Stromal cell of bone marrow (primary cell): ENCODE data around the gene KRTAP13-4.
A peak's percentile ranks its signal among the peaks of the same experiment; 100 is the strongest.

Source experiments
- DNase-seq: peaks from one replicate; pipeline ENCODE4 v3.0.0-alpha.2; 2012; ENCODE audit warnings: low read depth

Gene KRTAP13-4

DNA sequence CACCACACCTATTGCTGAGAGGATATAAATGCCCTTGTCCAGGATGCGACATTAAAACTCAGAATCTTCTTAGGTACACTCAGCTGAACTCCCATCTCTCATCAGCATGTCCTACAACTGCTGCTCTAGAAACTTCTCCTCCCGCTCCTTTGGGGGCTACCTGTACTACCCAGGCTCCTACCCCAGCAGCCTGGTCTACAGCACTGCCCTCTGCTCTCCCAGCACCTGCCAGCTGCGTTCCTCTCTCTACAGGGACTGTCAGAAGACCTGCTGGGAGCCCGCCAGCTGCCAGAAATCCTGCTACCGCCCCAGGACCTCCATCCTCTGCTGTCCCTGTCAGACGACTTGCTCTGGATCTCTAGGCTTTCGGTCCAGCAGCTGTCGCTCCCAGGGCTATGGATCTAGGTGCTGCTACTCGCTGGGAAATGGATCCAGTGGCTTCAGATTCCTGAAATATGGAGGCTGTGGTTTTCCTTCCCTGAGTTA is at the start of gene KRTAP13-4:
Gene KRTAP13-4, plus strand, starts transcription at position 51 of the 486 bp plus-strand sequence. Its CDS starts 56 bp downstream, at position 107.
- DNase-seq: no peak

DNA sequence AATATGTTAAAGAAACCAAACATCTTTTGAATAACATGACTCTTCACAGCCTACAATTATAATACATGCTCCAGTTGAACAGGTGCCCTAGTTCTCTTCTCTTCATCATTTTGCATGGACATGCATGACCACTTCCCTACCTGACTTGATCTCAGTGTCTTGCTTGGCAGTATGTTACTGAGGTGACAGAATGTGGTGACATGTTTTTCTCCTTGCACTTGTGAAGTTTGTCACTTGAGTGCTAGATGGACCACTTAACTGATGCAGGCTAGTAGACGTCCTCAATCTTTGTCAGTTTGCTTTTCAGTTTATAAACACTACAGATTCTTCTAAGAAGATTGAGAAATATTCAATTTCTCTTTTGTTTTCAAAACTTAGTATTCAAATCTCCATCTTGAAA is 47.8 kb upstream of the KRTAP13-4 start:
- DNase-seq: no peak

GRCh38 chr21:30391492-30392025 is 38.5 kb upstream of the KRTAP13-4 start:
- DNase-seq: no peak

DNA sequence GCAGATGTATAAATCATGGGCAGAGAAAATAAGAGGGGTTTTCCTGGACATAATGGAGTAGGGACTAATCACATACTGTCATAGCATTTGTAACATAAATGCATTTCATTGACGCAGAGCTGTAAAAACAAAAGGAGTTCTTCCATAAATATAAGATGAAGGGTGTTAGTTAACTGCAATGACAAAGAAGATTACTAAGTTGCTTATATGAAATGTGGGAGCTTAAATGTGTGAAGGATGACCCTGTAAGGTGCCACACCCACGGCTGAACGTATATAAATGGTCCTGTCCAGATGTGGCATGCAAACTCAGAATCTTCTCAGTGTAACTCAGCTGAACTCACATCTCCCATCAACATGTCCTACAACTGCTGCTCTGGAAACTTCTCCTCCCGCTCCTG is 34.3 kb upstream of the KRTAP13-4 start, which contains the start of gene KRTAP13-1:
Gene KRTAP13-1, plus strand, starts transcription at position 301 of the 400 bp plus-strand sequence. Its CDS starts 56 bp downstream, at position 357.
- DNase-seq: no peak

DNA sequence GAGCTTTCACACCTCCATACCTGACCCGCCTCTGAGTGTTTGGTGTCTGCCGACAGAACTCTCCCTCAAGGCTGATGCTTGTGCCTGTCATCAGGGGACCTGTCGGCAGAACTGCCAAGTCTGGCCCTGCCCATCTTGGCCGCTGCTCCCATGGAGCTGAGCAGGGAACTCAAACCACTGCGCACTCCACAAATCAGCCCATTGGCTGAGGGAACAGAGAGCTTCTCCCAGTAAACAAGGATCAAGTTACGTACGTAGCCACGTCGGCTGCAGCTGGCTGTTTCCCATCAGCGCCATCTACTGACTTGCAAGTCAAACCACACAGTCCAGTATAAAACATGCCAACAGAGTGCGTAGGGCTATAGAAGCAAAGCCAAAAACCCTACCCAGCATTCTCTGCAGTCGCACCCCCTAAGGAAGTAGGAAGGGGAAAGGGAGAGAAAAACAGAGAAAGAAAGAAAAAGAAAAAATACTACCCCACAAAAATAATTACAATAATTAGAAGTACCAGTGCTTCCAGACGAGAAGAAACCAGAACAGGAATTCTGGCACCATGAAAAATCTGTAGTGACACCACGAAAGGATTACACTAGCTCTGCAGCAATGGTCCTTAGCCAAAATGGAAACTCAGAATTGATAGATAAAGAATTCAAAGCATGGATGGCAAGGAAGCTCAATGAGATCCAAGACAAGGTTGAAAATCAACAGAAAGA is 21.1 kb upstream of the KRTAP13-4 start:
- peak; percentile 41 for DNase-seq

DNA sequence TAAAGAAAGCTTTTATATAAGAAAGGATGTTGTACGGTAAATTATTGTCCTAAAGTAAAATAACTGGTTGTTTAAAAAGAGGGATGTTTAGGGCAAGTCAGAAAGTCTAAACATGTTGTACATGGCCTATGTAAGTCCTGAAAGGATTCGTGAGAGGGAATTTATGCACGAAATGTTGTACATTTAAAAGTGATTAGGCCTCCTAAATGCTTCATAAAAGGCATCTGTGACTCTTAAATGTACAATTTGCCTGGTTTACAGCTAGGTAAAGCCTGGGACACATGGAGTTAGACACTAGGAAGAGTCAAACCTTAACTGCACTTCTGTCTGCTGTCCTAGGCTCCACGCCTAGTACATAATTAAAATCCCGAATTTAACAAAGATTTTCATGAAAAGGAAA is 14.0 kb upstream of the KRTAP13-4 start:
- DNase-seq: no peak

DNA sequence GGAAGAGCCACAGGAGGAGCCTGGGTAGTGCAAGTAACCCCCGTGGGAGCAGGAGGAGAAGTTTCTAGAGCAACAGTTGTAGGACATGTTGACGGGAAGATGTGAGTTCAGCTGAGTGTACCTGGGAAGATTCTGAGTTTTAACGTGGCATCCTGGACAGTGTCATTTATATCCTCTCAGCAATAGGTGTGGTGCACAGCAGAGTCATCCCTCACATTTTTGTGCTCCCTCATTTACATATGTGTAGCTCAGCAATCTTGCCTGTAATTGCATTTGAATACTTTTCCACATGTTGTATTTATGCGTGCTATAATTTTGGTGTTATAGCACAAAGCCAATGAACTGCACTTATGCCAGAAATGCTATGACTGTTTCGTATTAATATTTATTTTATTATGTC is 4.2 kb upstream of the KRTAP13-4 start, which contains the start of gene KRTAP13-3:
Gene KRTAP13-3, minus strand, starts transcription at position 101 of the 400 bp plus-strand sequence. Its CDS starts 14 bp downstream, at position 87.
- no peak for DNase-seq

- no peak for DNase-seq
Measured at GRCh38 chr21:30426731-30427130, 3.3 kb upstream of the KRTAP13-4 start.

DNA sequence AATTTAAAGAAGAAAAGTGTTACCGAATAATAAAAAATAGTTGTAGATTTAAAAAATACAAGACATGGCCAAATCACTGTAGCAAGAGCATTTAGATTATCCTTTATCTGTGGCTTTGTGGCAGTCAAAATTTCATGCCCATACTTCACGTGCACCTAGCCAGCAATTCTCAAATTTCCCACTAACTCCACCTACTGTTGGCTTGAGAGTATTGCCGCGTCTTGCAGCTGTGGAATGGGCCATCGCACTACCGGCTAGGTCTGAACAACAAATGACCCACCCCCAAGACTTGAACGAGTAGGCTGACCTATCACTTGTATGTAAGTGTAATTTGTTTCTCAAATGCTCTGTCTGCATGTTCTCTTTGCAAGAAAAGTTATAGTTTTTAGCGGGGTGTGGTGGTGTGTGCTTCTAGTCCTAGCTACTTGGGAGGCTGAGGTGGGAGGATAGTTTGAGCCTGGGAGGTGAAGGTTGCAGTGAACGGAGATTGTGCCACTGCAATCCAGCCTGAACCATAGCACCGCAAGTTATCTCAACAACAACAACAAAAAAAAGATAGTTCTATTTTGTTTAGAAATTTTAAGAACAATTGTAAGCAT is 4.1 kb downstream of the KRTAP13-4 start:
- DNase-seq: peak; percentile 11

- DNase-seq: no peak
Measured at GRCh38 chr21:30437010-30437565, 7.1 kb downstream of the KRTAP13-4 start.

DNA sequence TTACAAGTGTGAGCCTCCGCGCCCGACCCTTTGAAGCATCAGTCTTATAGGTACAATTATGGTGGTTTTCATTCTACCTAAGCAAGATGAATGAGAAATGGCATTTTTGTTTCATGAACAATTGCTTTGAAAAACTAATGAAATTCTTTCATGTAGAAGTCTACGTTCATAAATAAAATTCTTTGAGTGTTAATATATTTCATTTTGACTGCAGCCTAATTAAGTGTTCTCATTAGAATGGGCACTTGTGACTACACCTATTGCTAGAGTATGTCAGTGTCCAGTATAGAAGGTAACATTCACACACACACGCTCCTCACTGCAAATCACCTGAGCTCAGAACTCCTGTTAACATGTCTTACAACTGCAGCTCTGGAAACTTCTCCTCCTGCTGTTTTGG is 10.0 kb downstream of the KRTAP13-4 start, which contains the start of gene KRTAP15-1:
Gene KRTAP15-1, plus strand, starts transcription at position 301 of the 400 bp plus-strand sequence. Its CDS starts 53 bp downstream, at position 354.
- no peak for DNase-seq

DNA sequence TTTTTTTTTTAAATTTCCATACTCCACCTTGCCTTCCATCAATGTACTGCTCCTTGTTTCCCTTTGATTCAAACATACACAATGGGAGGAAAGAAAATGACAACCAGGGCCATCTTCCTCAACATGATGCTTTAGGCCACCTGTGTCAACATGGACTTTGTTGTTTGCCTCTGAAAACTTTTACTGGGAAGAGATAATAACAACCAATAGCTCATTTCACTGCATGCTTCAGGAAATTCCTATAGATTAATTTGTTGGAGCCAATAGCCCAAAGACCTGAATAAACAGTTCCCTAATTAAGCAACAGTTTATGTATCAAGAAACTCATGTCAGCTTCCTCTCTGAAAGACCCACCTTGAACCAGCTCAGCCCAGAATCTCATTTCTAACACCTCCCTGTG is 13.2 kb downstream of the KRTAP13-4 start:
- DNase-seq: no peak

GRCh38 chr21:30444204-30444603 is 14.2 kb downstream of the KRTAP13-4 start:
- DNase-seq: no peak

- no peak for DNase-seq
Measured at GRCh38 chr21:30447056-30447455, 17.0 kb downstream of the KRTAP13-4 start.

- DNase-seq: no peak
Measured at GRCh38 chr21:30448514-30448913, 18.5 kb downstream of the KRTAP13-4 start.

GRCh38 chr21:30463713-30464112 is 33.7 kb downstream of the KRTAP13-4 start:
- DNase-seq: no peak

DNA sequence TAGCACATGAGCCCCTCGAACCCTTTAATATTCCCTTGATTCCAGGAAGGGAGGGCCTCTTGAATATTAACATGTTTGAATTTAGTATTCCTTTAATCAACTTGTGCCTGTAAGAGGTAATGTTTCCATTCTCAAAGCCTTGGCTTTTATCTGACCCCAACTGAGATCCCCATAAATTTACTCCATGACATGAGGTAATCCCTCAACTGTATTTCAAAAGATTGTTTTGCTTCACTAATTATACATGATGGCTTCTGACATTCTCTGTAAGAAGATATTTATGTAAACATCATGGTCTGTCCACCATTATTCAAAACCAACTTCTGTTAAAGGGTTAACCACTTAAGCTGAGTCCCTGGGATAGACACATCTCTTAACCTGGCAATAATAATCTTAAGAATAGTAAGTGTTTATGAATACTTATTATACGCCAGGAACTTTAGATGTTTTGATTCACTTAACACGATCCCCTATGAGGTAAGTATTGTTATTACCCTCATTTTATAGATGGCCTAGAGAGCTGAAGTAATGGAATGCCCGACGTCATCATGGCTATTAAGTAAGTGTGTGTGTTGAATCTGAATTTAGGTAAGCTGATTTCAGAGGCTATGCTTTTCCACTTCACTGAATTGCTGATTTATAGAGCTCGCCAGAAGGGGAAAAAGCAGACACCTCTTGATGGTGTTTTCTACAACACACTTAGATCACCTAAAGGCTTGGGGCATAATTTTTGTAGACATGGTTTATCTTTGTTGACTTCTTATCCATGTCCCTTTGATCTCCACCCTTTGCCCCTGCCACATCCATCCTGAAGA is 39.1 kb downstream of the KRTAP13-4 start:
- no peak for DNase-seq

DNA sequence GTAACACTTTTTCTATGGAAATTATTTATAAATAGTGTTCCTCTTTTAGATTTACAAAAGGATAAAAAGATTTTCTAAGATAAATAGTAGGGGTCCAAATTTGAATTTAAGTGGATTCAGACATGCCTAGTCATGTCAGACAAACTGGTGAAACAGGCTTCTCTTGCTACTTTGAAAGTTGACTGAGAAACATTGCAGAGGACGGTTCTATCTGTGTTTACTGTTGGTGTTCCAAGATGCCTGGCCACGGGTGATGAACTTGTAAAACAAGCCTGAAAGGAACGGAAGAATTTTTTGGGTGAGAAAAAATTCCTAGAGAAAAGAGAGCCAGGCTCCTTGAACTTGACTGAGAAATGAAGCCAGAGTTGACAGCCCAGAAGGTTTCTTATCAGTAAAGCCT is 48.0 kb downstream of the KRTAP13-4 start:
- DNase-seq: no peak

GRCh38 chr21:30479259-30479658 is 49.2 kb downstream of the KRTAP13-4 start:
- DNase-seq: no peak

DNA sequence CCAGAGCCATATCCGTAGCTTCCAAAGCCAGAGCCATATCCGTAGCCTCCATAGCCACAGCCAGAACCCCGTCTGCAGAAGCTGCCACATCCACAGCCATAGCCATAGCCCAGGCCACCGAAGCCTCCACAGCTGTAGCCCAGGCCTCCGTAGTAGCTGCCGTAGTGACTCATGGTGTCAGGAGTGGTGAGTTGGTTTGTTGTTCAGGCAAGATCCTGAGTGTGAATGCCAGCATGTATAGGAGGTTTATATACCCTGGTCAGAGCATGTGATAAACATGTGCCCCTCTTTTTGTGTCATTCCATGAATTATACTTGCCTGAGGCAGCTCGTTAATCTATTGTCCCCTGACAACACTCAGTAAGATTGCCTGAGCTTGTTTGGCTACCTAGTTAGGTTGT is 50.1 kb downstream of the KRTAP13-4 start, which contains the start of gene KRTAP19-1:
Gene KRTAP19-1, minus strand, starts transcription at position 223 of the 400 bp plus-strand sequence. Its CDS starts 50 bp downstream, at position 173.
- no peak for DNase-seq
